Activated CD8-positive, alpha-beta memory T cell treated with anti-CD3 and anti-CD28 coated beads for 48 hours (primary cell): ENCODE measurements around the gene KLHL18.
"Not testable (repeated sequence)": the region's sequence is repeated elsewhere in the genome, so short reads cannot be mapped to it uniquely, and the experiment has no call there.

Experiments used
- DNase-seq, 3 experiments: peaks; one replicate each; pipeline ENCODE4 v3.0.0-alpha.2; 2020; ENCODE audit warnings: low read depth in 2 of 3, low spot score in 2 of 3

KLHL18 gene

GRCh38 chr3:47273564-47273963, 9.2 kb upstream of the KLHL18 start:
- no peak for DNase-seq

- no peak for DNase-seq
Measured at GRCh38 chr3:47274652-47275051, 8.1 kb upstream of the KLHL18 start.

GRCh38 chr3:47276558-47276957, 6.2 kb upstream of the KLHL18 start:
- DNase-seq, result no peak

GRCh38 chr3:47280519-47280918, 2.2 kb upstream of the KLHL18 start:
- no peak for DNase-seq

GRCh38 chr3:47283193-47283537, 421 bp downstream of the KLHL18 start:
- DNase-seq, result no peak

GRCh38 chr3:47283591-47284364, 1.0 kb downstream of the KLHL18 start:
- DNase-seq, result peak in 2 of 3 experiments; percentile 7 to 13

- DNase-seq, result no peak
Measured at GRCh38 chr3:47288966-47289910, 6.5 kb downstream of the KLHL18 start.

- DNase-seq, result no peak
Measured at GRCh38 chr3:47291158-47291753, 8.5 kb downstream of the KLHL18 start.

GRCh38 chr3:47291754-47292420, 9.1 kb downstream of the KLHL18 start:
- DNase-seq, result not testable (repeated sequence)

GRCh38 chr3:47293822-47294221, 11.1 kb downstream of the KLHL18 start:
- DNase-seq, result no peak

GRCh38 chr3:47294392-47294791, 11.6 kb downstream of the KLHL18 start:
- no peak for DNase-seq

GRCh38 chr3:47295322-47295721, 12.6 kb downstream of the KLHL18 start:
- DNase-seq, result no peak

- no peak for DNase-seq
Measured at GRCh38 chr3:47295976-47296375, 13.2 kb downstream of the KLHL18 start.

- DNase-seq, result no peak
Measured at GRCh38 chr3:47296562-47297302, 14.0 kb downstream of the KLHL18 start.

- DNase-seq, result no peak
Measured at GRCh38 chr3:47298439-47298838, 15.7 kb downstream of the KLHL18 start.

- no peak for DNase-seq
Measured at GRCh38 chr3:47299381-47300318, 16.9 kb downstream of the KLHL18 start.

GRCh38 chr3:47301456-47301855, 18.7 kb downstream of the KLHL18 start:
- DNase-seq, result no peak

GRCh38 chr3:47306022-47306421, 23.3 kb downstream of the KLHL18 start:
- DNase-seq, result no peak

GRCh38 chr3:47309231-47309630, 26.5 kb downstream of the KLHL18 start:
- not testable (repeated sequence) for DNase-seq
